Type B pancreatic cell (in vitro differentiated cells): ENCODE measurements around the gene SOX12. TPM values are rescaled to one million over a fixed set of nuclear protein-coding genes. Genes with fewer than 3 reads are reported as not detected.
"Not testable (repeated sequence)": the region's sequence is repeated elsewhere in the genome, so short reads cannot be mapped to it uniquely, and the experiment has no call there.

ENCODE experiments used
- DNase-seq: peaks from one replicate; pipeline ENCODE4 v3.0.0; 2021; ENCODE audit warnings: mixed read lengths; ENCODE audit not compliant: unreplicated experiment; ENCODE audit errors: extremely low spot score
- H3K27ac Mint-ChIP-seq: 2 replicates; pipeline ENCODE4 v1.8.0; 2021; ENCODE audit warnings: mild to moderate bottlenecking, mixed read lengths
- H3K27me3 Mint-ChIP-seq: 2 replicates; pipeline ENCODE4 v1.8.0; 2021; ENCODE audit warnings: mixed read lengths
- H3K36me3 Mint-ChIP-seq: 2 replicates; pipeline ENCODE4 v1.8.0; 2021; ENCODE audit warnings: mixed read lengths
- H3K4me1 Mint-ChIP-seq: one replicate; pipeline ENCODE4 v1.8.0; 2021; ENCODE audit warnings: mixed read lengths; ENCODE audit not compliant: unreplicated experiment
- H3K4me3 Mint-ChIP-seq: 2 replicates; pipeline ENCODE4 v1.8.0; 2021; ENCODE audit warnings: mild to moderate bottlenecking, mixed read lengths
- H3K9me3 Mint-ChIP-seq: 2 replicates; pipeline ENCODE4 v1.8.0; 2021; ENCODE audit warnings: mixed read lengths
- CTCF ChIP-seq: fragments of 200-600 bp; sonication (generic); conservative IDR thresholded peaks from 2 replicates; pipeline ENCODE4 v1.5.0; 2021; ENCODE audit warnings: antibody characterized with exemption, mild to moderate bottlenecking
- total RNA-seq: library from RNA; stranded (reverse); gene quantifications from 2 replicates; pipeline ENCODE4 v1.2.1, GENCODE V29; 2021; ENCODE audit warnings: low replicate concordance

Gene SOX12
- total RNA-seq, 1 donor from 2014 or later: 52.7 TPM

- Mint-ChIP-seq H3K27ac (peak overlapping the region; percentile 96), H3K27me3 (no peaks in the 10 kb centered on the region), H3K36me3 (peaks cover 13% of the 10 kb centered on the region), H3K4me3 (no peak overlapping the region), H3K9me3 (no peaks in the 10 kb centered on the region), H3K4me1 (peaks cover 16% of the 10 kb centered on the region)
- no peak for DNase-seq
- no peak for TF ChIP-seq CTCF
Observed at GRCh38 chr20:348972-349841, 23.9 kb downstream of the SOX12 start.

DNA sequence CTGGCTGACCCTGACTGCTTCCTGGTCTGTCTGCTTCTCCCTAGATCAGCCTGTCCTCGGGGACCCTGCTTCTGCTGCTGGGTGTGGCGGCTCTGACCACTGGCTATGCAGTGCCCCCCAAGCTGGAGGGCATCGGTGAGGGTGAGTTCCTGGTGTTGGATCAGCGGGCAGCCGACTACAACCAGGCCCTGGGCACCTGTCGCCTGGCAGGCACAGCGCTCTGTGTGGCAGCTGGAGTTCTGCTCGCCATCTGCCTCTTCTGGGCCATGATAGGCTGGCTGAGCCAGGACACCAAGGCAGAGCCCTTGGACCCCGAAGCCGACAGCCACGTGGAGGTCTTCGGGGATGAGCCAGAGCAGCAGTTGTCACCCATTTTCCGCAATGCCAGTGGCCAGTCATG is 27.8 kb downstream of the SOX12 start:
- Mint-ChIP-seq H3K4me3 (no peak overlapping the region), H3K9me3 (no peaks in the 10 kb centered on the region), H3K27me3 (no peaks in the 10 kb centered on the region), H3K27ac (no peak overlapping the region), H3K36me3 (peaks cover 8% of the 10 kb centered on the region), H3K4me1 (peaks cover 8% of the 10 kb centered on the region)
- TF ChIP-seq CTCF: no peak
- no peak for DNase-seq

DNA sequence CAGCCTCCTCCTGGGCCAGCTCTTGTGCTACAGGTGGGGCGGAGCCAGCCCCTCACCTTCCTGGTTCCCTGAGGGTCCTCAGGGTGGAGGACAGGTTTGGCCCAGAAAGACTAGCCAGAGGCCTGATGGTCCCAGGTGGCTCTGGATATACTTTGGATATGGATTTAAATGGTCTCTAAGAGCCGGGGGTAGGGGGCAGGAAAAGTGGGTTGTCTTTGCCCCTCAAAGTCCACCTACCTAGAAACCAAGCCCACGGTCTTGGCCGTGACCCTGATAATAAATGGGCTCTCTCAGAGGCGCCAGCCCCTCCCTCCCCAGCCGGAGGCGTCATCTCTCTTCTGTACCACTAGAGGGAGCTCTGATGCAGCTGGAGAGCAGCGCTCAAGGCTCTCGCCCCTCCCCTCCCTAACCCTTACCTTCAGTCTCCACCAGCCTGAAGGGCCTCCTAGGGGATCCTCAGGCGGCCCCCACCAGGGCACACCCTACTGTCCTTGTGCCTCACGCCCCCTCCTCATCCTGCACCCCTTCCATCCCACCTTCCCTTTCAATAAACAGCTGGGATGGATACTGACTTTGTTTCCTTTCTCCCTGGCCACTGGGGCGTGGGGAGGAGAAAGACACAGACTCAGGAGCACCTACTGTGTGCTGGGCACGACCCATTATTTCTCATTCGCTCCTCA is 29.1 kb downstream of the SOX12 start:
- Mint-ChIP-seq H3K36me3 (no peaks in the 10 kb centered on the region), H3K27me3 (no peaks in the 10 kb centered on the region), H3K27ac (no peak overlapping the region), H3K9me3 (no peaks in the 10 kb centered on the region), H3K4me1 (peaks cover 3% of the 10 kb centered on the region), H3K4me3 (no peak overlapping the region)
- TF ChIP-seq CTCF: peak; percentile 98
- peak; percentile 82 for DNase-seq

- H3K9me3 Mint-ChIP-seq, H3K36me3 Mint-ChIP-seq, H3K27me3 Mint-ChIP-seq, H3K4me3 Mint-ChIP-seq, H3K4me1 Mint-ChIP-seq, DNase-seq: not testable (repeated sequence)
- peak overlapping the region; percentile 1 for H3K27ac Mint-ChIP-seq
Observed at GRCh38 chr20:356154-356553, 30.8 kb downstream of the SOX12 start.

- Mint-ChIP-seq H3K27me3 (no peaks in the 10 kb centered on the region), H3K4me1 (peaks cover 15% of the 10 kb centered on the region), H3K27ac (peak overlapping the region; percentile 1), H3K9me3 (no peaks in the 10 kb centered on the region), H3K4me3 (no peak overlapping the region), H3K36me3 (no peaks in the 10 kb centered on the region)
- no peak for TF ChIP-seq CTCF
- DNase-seq: no peak
Observed at GRCh38 chr20:356745-357144, 31.4 kb downstream of the SOX12 start.
